ENCODE measurements around the gene ZNF773.
"Not testable (repeated sequence)": the region's sequence is repeated elsewhere in the genome, so short reads cannot be mapped to it uniquely, and the experiment has no call there.

The ZNF773 gene

GRCh38 chr19:57499680-57500395, at the start of gene ZNF773:
Gene ZNF773, plus strand, starts transcription at chr19:57499938. Its CDS starts 143 bp downstream, at chr19:57500081.
- H3K79me2 ChIP-seq (ENCODE audit: low read length): peaks cover 10% of the 10 kb centered on the region
- H3K36me3 ChIP-seq (replicated peaks; ENCODE audit: insufficient read depth, low read length); H3K4me1 ChIP-seq (ENCODE audit: low read length); H3K9me2 ChIP-seq (replicated peaks; ENCODE audit: insufficient read depth, low read length); H3K9me3 ChIP-seq (replicated peaks; ENCODE audit: insufficient read depth, low read length); H3F3A ChIP-seq (ENCODE audit: insufficient read depth, low read length); H3K27me3 ChIP-seq (replicated peaks; ENCODE audit: insufficient read depth, low read length); H4K20me1 ChIP-seq (ENCODE audit: insufficient read depth, low read length): not testable (repeated sequence)
- peak within 1 kb of the TSS; percentile 75; the same call in 1 of the 2 replicates for H3K9ac ChIP-seq (ENCODE audit: low read length)
- H3K27ac ChIP-seq (ENCODE audit: low read length): peak within 1 kb of the TSS; percentile 44; the same call in 1 of the 2 replicates
- peak within 1 kb of the TSS; percentile 49; the same call in 1 of the 2 replicates for H3K4me2 ChIP-seq (ENCODE audit: low read depth, low read length)
- peak within 1 kb of the TSS; percentile 89 for H2AFZ ChIP-seq (ENCODE audit: low read length)
- H3K4me3 ChIP-seq (ENCODE audit: low read length): peak within 1 kb of the TSS; percentile 82
- peak; percentile 98 for DNase-seq

DNA sequence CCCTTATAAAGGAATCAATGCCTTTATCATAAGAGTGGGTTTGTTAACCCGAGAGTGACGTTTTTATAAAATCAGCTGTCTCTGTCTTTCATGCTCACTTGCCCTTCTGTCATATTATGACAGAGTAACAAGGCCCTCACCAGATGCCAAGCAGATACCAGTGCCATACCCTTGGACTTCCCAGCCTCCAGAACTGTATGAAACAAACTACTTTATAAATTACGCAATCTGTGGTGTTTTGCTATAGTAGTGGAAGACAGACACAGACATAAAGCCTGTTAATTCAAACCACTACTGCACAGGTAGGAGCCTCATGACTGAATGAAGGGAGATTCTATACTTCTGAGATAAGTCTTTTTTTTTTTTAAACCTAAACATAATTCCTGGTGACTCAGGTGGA, 47.4 kb upstream of the ZNF773 start:
- Histone ChIP-seq H2AFZ (ENCODE audit: low read length) (no peak overlapping the region), H3K9ac (ENCODE audit: low read length) (no peak overlapping the region), H3K79me2 (ENCODE audit: low read length) (no peaks in the 10 kb centered on the region), H3F3A (ENCODE audit: insufficient read depth, low read length) (no peaks in the 10 kb centered on the region), H4K20me1 (ENCODE audit: insufficient read depth, low read length) (no peaks in the 10 kb centered on the region), H3K27me3 (replicated peaks; ENCODE audit: insufficient read depth, low read length) (no peaks in the 10 kb centered on the region), H3K4me1 (ENCODE audit: low read length) (no peaks in the 10 kb centered on the region), H3K36me3 (replicated peaks; ENCODE audit: insufficient read depth, low read length) (no peaks in the 10 kb centered on the region), H3K9me3 (replicated peaks; ENCODE audit: insufficient read depth, low read length) (no peaks in the 10 kb centered on the region), H3K4me3 (ENCODE audit: low read length) (no peak overlapping the region), H3K4me2 (ENCODE audit: low read depth, low read length) (no peak overlapping the region), H3K27ac (ENCODE audit: low read length) (no peak overlapping the region), H3K9me2 (replicated peaks; ENCODE audit: insufficient read depth, low read length) (no peaks in the 10 kb centered on the region)
- TF ChIP-seq, protein P1, sequence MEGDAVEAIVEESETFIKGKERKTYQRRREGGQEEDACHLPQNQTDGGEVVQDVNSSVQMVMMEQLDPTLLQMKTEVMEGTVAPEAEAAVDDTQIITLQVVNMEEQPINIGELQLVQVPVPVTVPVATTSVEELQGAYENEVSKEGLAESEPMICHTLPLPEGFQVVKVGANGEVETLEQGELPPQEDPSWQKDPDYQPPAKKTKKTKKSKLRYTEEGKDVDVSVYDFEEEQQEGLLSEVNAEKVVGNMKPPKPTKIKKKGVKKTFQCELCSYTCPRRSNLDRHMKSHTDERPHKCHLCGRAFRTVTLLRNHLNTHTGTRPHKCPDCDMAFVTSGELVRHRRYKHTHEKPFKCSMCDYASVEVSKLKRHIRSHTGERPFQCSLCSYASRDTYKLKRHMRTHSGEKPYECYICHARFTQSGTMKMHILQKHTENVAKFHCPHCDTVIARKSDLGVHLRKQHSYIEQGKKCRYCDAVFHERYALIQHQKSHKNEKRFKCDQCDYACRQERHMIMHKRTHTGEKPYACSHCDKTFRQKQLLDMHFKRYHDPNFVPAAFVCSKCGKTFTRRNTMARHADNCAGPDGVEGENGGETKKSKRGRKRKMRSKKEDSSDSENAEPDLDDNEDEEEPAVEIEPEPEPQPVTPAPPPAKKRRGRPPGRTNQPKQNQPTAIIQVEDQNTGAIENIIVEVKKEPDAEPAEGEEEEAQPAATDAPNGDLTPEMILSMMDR (IDR thresholded peaks at IDR 0.05; ENCODE audit: low read length): no peak
- TF ChIP-seq EZH2phosphoT487 (IDR thresholded peaks at IDR 0.05; ENCODE audit: low read length): no peak
- TF ChIP-seq EZH2 (optimal IDR thresholded peaks at IDR 0.05; ENCODE audit: low read depth, low read length): no peak
- DNase-seq: no peak

DNA sequence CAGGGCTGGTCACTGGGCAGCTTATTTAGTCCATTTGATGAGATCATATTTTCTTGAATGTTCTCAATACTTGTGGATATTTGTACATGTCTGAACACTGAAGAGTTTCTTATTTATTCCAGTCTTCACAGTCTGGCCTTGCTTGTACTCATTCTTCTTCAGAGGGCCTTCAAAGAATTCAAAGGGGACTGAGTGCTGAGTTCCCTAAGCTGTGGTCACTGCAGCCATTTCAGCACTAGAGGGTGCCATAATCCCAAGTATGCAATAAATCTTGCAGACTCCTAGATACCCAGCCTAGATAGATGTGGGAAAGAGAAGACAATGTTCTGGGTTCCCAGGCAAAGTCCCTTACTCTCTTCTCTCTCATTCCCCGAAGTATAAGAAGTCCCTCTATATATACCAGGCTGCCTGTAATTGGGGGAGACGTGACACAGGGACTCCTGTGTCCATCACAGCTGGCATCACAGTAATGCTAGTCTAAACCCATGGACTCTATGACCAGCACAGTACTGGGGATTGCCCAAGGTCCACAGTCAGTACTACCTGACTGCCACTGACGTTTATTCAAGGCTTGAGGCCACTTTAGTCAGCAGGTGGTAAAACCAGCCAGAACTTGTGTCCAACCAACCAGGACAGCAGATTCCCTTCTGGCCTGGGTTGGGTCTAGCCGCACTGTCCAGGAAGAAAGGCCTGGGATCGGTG, 33.9 kb upstream of the ZNF773 start:
- Histone ChIP-seq H3K4me1 (ENCODE audit: low read length) (no peaks in the 10 kb centered on the region), H2AFZ (ENCODE audit: low read length) (no peak overlapping the region), H3F3A (ENCODE audit: insufficient read depth, low read length) (no peaks in the 10 kb centered on the region), H3K27ac (ENCODE audit: low read length) (no peak overlapping the region), H3K36me3 (replicated peaks; ENCODE audit: insufficient read depth, low read length) (no peaks in the 10 kb centered on the region), H3K9me3 (replicated peaks; ENCODE audit: insufficient read depth, low read length) (no peaks in the 10 kb centered on the region), H3K9ac (ENCODE audit: low read length) (no peak overlapping the region), H4K20me1 (ENCODE audit: insufficient read depth, low read length) (no peaks in the 10 kb centered on the region), H3K27me3 (replicated peaks; ENCODE audit: insufficient read depth, low read length) (no peaks in the 10 kb centered on the region), H3K9me2 (replicated peaks; ENCODE audit: insufficient read depth, low read length) (no peaks in the 10 kb centered on the region), H3K4me2 (ENCODE audit: low read depth, low read length) (no peak overlapping the region), H3K4me3 (ENCODE audit: low read length) (no peak overlapping the region), H3K79me2 (ENCODE audit: low read length) (no peaks in the 10 kb centered on the region)
- TF ChIP-seq, protein P1 (IDR thresholded peaks at IDR 0.05; ENCODE audit: low read length): peak; percentile 83
- TF ChIP-seq EZH2 (optimal IDR thresholded peaks at IDR 0.05; ENCODE audit: low read depth, low read length): no peak
- DNase-seq: peak; percentile 57

GRCh38 chr19:57466489-57466888, 33.2 kb upstream of the ZNF773 start:
- no peaks in the 10 kb centered on the region for H3K36me3 ChIP-seq (replicated peaks; ENCODE audit: insufficient read depth, low read length)
- no peak for DNase-seq
- H3F3A ChIP-seq (ENCODE audit: insufficient read depth, low read length): no peaks in the 10 kb centered on the region
- no peak overlapping the region for H3K9ac ChIP-seq (ENCODE audit: low read length)
- H2AFZ ChIP-seq (ENCODE audit: low read length): no peak overlapping the region
- no peaks in the 10 kb centered on the region for H4K20me1 ChIP-seq (ENCODE audit: insufficient read depth, low read length)
- H3K79me2 ChIP-seq (ENCODE audit: low read length): no peaks in the 10 kb centered on the region
- no peaks in the 10 kb centered on the region for H3K9me2 ChIP-seq (replicated peaks; ENCODE audit: insufficient read depth, low read length)
- no peaks in the 10 kb centered on the region for H3K9me3 ChIP-seq (replicated peaks; ENCODE audit: insufficient read depth, low read length)
- H3K4me2 ChIP-seq (ENCODE audit: low read depth, low read length): no peak overlapping the region
- H3K4me3 ChIP-seq (ENCODE audit: low read length): no peak overlapping the region
- no peaks in the 10 kb centered on the region for H3K27me3 ChIP-seq (replicated peaks; ENCODE audit: insufficient read depth, low read length)
- TF ChIP-seq EZH2phosphoT487 (IDR thresholded peaks at IDR 0.05; ENCODE audit: low read length) (no peak), EZH2 (optimal IDR thresholded peaks at IDR 0.05; ENCODE audit: low read depth, low read length) (no peak)
- TF ChIP-seq, protein P1 (IDR thresholded peaks at IDR 0.05; ENCODE audit: low read length): no peak
- H3K4me1 ChIP-seq (ENCODE audit: low read length): no peaks in the 10 kb centered on the region
- H3K27ac ChIP-seq (ENCODE audit: low read length): no peak overlapping the region

Measured in MM.1S (cell line).